HepG2 (cell line): ENCODE results near the gene RAD52. TPM values are rescaled to one million over a fixed set of nuclear protein-coding genes. Genes with fewer than 3 reads are reported as not detected.
A peak's percentile ranks its signal among the peaks of the same experiment; 100 is the strongest.

Experiments
- ARNT2 ChIP-seq: sonication (generic); formaldehyde crosslinking; IDR thresholded peaks from 2 replicates; pipeline ENCODE4 v1.8.0; 2022; ENCODE audit warnings: mild to moderate bottlenecking, low read depth, missing genetic modification reagents, moderate library complexity
- BCL6 ChIP-seq: IDR thresholded peaks from 2 replicates; pipeline ENCODE4 v1.6.1; 2016; ENCODE audit warnings: missing genetic modification reagents, missing compliant biosample characterization
- BRCA1 ChIP-seq: sonication (generic); formaldehyde crosslinking; IDR thresholded peaks from 2 replicates; pipeline ENCODE4 v1.4.0; 2020; ENCODE audit warnings: missing genetic modification reagents
- CCAR2 ChIP-seq: fragments of 200-400 bp; formaldehyde crosslinking; optimal IDR thresholded peaks from 2 replicates; pipeline ENCODE3; 2018; ENCODE audit warnings: low read depth, mild to moderate bottlenecking, low read length, moderate library complexity
- CENPBD1 ChIP-seq: sonication (generic); formaldehyde crosslinking; IDR thresholded peaks from 2 replicates; pipeline ENCODE4 v1.8.0; 2022; ENCODE audit warnings: missing genetic modification reagents, low read depth, mild to moderate bottlenecking, borderline replicate concordance
- EZH2 ChIP-seq: conservative IDR thresholded peaks from 2 replicates; pipeline ENCODE4 v1.6.1; 2012; ENCODE audit warnings: mild to moderate bottlenecking, low read depth, low read length, moderate library complexity
- FOXA3 ChIP-seq: IDR thresholded peaks from 2 replicates; pipeline ENCODE4 v1.6.1; 2016; ENCODE audit warnings: missing genetic modification reagents, missing compliant biosample characterization
- GZF1 ChIP-seq: sonication (generic); formaldehyde crosslinking; IDR thresholded peaks from 2 replicates; pipeline ENCODE4 v1.5.1; 2020; ENCODE audit warnings: mild to moderate bottlenecking, missing genetic modification reagents
- HDAC6 ChIP-seq: fragments of 200-600 bp; sonication (generic); IDR thresholded peaks from 2 replicates; pipeline ENCODE4 v1.7.0; 2017; ENCODE audit warnings: mild to moderate bottlenecking, antibody characterized with exemption, low read length, low read depth
- HNRNPUL1 ChIP-seq: fragments of 200-400 bp; formaldehyde crosslinking; IDR thresholded peaks from 2 replicates; pipeline ENCODE4 v1.6.1; 2017; ENCODE audit warnings: low read depth, mild to moderate bottlenecking, low read length, moderate library complexity
- MXI1 ChIP-seq: IDR thresholded peaks from 3 replicates; pipeline ENCODE4 v1.6.1; 2012; ENCODE audit warnings: low read depth, low read length, inconsistent platforms, borderline replicate concordance
- NRL ChIP-seq: sonication (generic); formaldehyde crosslinking; IDR thresholded peaks from 2 replicates; pipeline ENCODE4 v1.5.0; 2020; ENCODE audit warnings: missing genetic modification reagents, mild to moderate bottlenecking, moderate library complexity, borderline replicate concordance
- PTBP1 ChIP-seq: fragments of 200-400 bp; formaldehyde crosslinking; IDR thresholded peaks from 2 replicates; pipeline ENCODE4 v1.6.1; 2018; ENCODE audit warnings: low read length, low read depth; ENCODE audit not compliant: poor library complexity, severe bottlenecking
- RFX1 ChIP-seq: fragments of 450-650 bp; IDR thresholded peaks from 2 replicates; pipeline ENCODE4 v1.6.1; 2017
- RFXAP ChIP-seq: sonication (generic); formaldehyde crosslinking; IDR thresholded peaks from 2 replicates; pipeline ENCODE4 v1.4.0; 2020; ENCODE audit warnings: missing genetic modification reagents, borderline replicate concordance
- SAFB2 ChIP-seq: sonication (generic); formaldehyde crosslinking; IDR thresholded peaks from 2 replicates; pipeline ENCODE4 v1.5.1; 2020; ENCODE audit warnings: missing genetic modification reagents, low read depth, mild to moderate bottlenecking, borderline replicate concordance
- SALL2 ChIP-seq: sonication (generic); formaldehyde crosslinking; IDR thresholded peaks from 2 replicates; pipeline ENCODE4 v1.8.1; 2023; ENCODE audit warnings: mild to moderate bottlenecking, missing genetic modification reagents, inconsistent platforms
- ZBTB25 ChIP-seq: IDR thresholded peaks from 2 replicates; pipeline ENCODE4 v1.6.1; 2018; ENCODE audit warnings: missing genetic modification reagents
- ZC3H4 ChIP-seq: sonication (generic); formaldehyde crosslinking; IDR thresholded peaks from 2 replicates; pipeline ENCODE4 v1.4.0; 2020; ENCODE audit warnings: missing genetic modification reagents, borderline replicate concordance
- ZFP36 ChIP-seq: fragments of 150-350 bp; IDR thresholded peaks from 2 replicates; pipeline ENCODE4 v1.6.1; 2018; ENCODE audit warnings: borderline replicate concordance, low read length, low read depth; ENCODE audit not compliant: partially characterized antibody
- ZFP37 ChIP-seq: sonication (generic); formaldehyde crosslinking; IDR thresholded peaks from 2 replicates; pipeline ENCODE4 v1.4.0; 2020; ENCODE audit warnings: missing genetic modification reagents, borderline replicate concordance
- ZFYVE20 ChIP-seq: sonication (generic); formaldehyde crosslinking; IDR thresholded peaks from 2 replicates; pipeline ENCODE4 v1.8.0; 2023; ENCODE audit warnings: low read depth, mild to moderate bottlenecking, moderate library complexity, missing genetic modification reagents, borderline replicate concordance
- ZMAT3 ChIP-seq: sonication (generic); formaldehyde crosslinking; conservative IDR thresholded peaks from 2 replicates; pipeline ENCODE4 v1.7.0; 2021; ENCODE audit warnings: missing genetic modification reagents
- ZNF256 ChIP-seq: sonication (generic); formaldehyde crosslinking; conservative IDR thresholded peaks from 2 replicates; pipeline ENCODE4 v1.4.0; 2020; ENCODE audit warnings: missing genetic modification reagents
- ZNF513 ChIP-seq: sonication (generic); formaldehyde crosslinking; conservative IDR thresholded peaks from 2 replicates; pipeline ENCODE4 v1.5.0; 2020; ENCODE audit warnings: missing genetic modification reagents
- ZNF547 ChIP-seq: sonication (generic); formaldehyde crosslinking; IDR thresholded peaks from 2 replicates; pipeline ENCODE4 v1.5.1; 2020; ENCODE audit warnings: mild to moderate bottlenecking, missing genetic modification reagents
- ZNF563 ChIP-seq: sonication (generic); formaldehyde crosslinking; IDR thresholded peaks from 2 replicates; pipeline ENCODE4 v1.8.0; 2022; ENCODE audit warnings: mild to moderate bottlenecking, moderate library complexity, missing genetic modification reagents
- ZNF703 ChIP-seq: sonication (generic); formaldehyde crosslinking; IDR thresholded peaks from 2 replicates; pipeline ENCODE4 v1.5.1; 2020; ENCODE audit warnings: missing genetic modification reagents, mild to moderate bottlenecking, moderate library complexity, borderline replicate concordance
- polyA plus RNA-seq, 8 experiments: library from polyadenylated mRNA; depleted of rRNA in 3 of 8; stranded (reverse) in 7 of 8; unstranded in 1 of 8; fragments of >200 nt; fragmentation: Illumina TruSeq in 4 of 8; extraction: Trizol in 4 of 8; gene quantifications; 2 replicates each; pipeline versions ENCODE4 v1.2.1 to v1.2.3, GENCODE V29; 2011 to 2016; ENCODE audit warnings: low read depth in 4 of 8, missing spikeins in 1 of 8, mixed read lengths in 1 of 8; ENCODE audit not compliant: insufficient read depth in 1 of 8
- total RNA-seq, 5 experiments: library from RNA; depleted of rRNA; stranded (reverse); fragments of >200 nt; fragmentation: Illumina TruSeq; extraction: Trizol; gene quantifications; 2 replicates each; pipeline ENCODE4 v1.2.3, GENCODE V29; 2016; ENCODE audit warnings: low read depth in 1 of 5

RAD52 gene
- total and polyA plus RNA-seq, 2 of the 13 experiments (the other 11 are each of a cell fraction or from before 2014, with no cell fraction given), result 14.3 to 19.9 TPM

GRCh38 chr12:990661-991349 is 41.3 kb upstream of the RAD52 start, which contains the start of gene ERC1 (continued):
- TF ChIP-seq ZBTB25 (CRISPR knock-in tag) (peak; percentile 87), ZMAT3 (CRISPR knock-in tag) (peak; percentile 95), NRL (peak; percentile 98; the same call in 1 of the 2 replicates), ZNF256 (CRISPR knock-in tag) (0 out of 2 replicates have a peak, but pooled peaks have one; percentile 3), GZF1 (no peak), ZFP36 (no peak), PTBP1 (no peak), ZC3H4 (CRISPR knock-in tag) (no peak; the same call in 1 of the 2 replicates), BCL6 (CRISPR knock-in tag) (peak; percentile 19; the same call in 1 of the 2 replicates), EZH2 (no peak), MXI1 (no peak; the same call in 2 of the 3 replicates), HDAC6 (no peak), FOXA3 (CRISPR knock-in tag) (no peak), RFX1 (no peak), ZNF513 (CRISPR knock-in tag) (no peak), SAFB2 (CRISPR knock-in tag) (peak; percentile 43; the same call in 1 of the 2 replicates), RFXAP (CRISPR knock-in tag) (0 out of 2 replicates have a peak, but pooled peaks have one; percentile 39), CCAR2 (no peak), ZNF563 (peak; percentile 75), ZFYVE20 (CRISPR knock-in tag) (no peak), ZNF547 (CRISPR knock-in tag) (no peak), ARNT2 (CRISPR knock-in tag) (peak; percentile 42; the same call in 1 of the 2 replicates), ZNF703 (CRISPR knock-in tag) (no peak; the same call in 1 of the 2 replicates), SALL2 (CRISPR knock-in tag) (no peak; the same call in 1 of the 2 replicates), HNRNPUL1 (no peak), BRCA1 (CRISPR knock-in tag) (no peak), ZFP37 (CRISPR knock-in tag) (0 out of 2 replicates have a peak, but pooled peaks have one; percentile 54), CENPBD1 (no peak; the same call in 1 of the 2 replicates)
